DMS153 (cell line): ENCODE data around the gene PLEKHM1.

Source experiments
- DNase-seq: peaks from one replicate; lab custom pipeline; 2025; lab: John Stamatoyannopoulos, UW

PLEKHM1 gene

DNA sequence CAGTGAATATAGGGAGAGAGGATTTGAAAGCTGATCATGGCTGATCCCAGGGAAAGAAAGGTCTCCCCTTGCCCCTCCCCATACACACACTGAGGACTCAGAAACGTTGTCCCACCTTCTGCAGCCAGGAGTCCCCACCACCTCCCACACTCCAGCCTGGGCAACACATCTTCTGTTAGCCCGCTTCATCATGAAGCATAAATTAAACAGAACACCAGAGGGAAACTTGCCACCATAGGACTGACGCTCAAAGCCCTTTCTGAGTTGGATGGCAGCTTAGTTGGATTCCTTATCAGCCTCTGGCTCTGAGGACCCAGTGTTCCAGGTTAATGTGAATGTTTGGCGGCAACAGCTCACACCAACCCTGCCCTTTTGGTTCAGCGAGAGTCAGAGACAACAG, 91.7 kb downstream of the PLEKHM1 start:
- DNase-seq: no peak

- DNase-seq: no peak
These were observed 92.7 kb downstream of the PLEKHM1 start for GRCh38 chr17:45397796-45398195.

GRCh38 chr17:45396496-45397205, 93.9 kb downstream of the PLEKHM1 start:
- no peak for DNase-seq

GRCh38 chr17:45395569-45396415, 94.7 kb downstream of the PLEKHM1 start:
- no peak for DNase-seq

DNA sequence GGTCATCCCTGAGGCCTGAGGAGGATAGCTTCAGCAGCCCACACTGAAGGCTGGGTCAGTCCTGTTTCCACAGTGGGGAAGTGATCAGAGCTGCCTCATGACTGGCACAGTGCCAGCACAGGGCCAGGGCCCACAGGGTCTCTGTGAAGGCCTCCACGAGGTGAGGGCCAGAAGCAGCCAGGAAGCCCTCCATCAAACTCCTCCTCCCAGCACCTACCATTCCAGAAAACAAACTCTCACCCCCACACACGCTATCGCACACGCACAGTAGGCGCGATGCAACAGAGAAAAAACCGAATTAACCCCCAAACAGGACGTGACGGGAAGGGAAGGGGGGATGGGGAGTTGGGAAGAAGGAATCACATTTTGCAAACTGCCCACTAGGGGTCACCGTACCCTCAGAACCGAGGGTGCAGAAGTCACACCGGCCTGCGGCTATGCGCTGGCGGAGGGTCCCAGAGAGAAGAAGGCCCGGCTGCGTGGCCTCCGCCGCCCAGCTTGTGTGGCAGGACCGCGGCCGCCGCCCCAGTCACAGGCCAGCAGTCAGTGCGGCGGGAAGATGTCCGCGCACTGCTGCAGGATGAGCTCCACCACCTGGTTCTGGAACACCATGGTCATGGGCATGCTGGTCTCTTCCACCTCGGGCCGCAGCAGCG, 95.5 kb downstream of the PLEKHM1 start:
- DNase-seq: no peak

DNA sequence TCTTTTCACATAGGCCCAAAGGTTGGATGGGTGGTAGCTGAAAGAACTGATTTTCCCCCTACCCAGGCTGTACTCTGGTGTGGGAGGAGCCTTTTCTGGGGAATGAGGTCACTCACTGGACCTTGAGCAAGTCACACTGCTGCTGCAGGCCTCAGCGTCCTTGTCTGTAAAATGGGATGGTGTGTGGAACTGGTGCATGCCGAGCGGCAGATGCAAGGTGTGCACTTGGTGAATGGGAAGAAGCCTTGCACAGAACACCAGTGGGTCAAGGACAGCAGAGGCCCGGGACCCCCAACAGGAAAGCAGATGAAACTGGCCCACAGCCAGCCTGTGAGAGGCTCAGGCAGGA, 96.0 kb downstream of the PLEKHM1 start:
- no peak for DNase-seq

DNA sequence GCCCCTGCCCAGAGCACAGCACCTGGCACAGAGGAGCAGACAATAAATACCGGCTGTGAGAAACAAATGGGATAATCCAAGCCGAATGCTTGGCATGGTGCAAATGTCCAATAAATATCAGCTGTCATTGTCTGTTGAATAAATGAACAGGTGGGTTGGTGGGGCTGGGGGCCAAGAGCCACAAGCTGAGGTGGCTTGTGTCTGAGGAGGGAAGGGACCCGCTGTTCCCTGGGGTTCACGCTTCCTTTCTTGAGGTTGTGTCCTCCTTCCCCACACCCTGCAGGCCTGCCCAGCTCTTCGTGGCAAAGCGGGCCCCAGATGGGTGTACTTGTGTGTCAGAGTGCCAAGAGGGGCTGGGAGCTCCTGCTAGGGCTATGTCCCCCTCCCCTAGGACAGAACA, 96.4 kb downstream of the PLEKHM1 start:
- no peak for DNase-seq

DNA sequence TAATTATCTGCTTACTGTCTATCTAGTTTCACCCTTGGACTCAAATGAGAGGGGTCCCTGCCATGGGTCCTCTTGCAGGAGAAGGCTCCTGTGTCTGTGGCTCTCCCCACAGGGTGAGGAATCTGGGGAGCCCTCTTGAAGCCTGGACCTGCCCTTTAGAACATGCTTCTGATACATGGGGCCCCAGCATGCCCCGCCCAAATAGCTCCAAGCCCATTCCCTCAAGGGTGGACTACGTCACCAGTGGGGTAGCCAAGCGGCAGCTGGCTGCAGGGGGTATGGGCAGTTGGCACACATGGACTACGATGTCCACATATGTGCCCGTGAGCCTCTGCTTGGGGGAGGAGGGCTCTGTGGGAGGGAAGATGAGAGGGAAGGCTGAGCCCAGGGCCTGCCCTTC, 97.1 kb downstream of the PLEKHM1 start:
- DNase-seq: no peak

DNA sequence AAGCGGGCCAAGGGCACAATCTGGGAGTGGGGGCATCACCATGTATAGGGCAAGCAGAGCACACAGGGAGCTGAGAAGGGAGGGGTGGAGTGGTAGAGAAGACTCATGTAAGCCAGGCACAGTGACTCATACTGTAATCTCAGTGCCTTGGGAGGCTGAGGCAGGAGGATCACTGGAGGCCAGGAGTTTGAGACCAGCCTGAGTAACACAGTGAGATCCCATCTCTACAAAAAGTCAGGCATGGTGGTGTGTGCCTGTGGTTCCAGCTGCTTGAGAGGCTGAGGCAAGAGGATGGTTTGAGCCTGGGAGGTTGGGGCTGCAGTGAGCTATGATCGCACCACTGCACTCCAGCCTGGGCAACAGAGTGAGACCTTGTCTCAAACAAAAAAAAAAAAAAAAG, 98.6 kb downstream of the PLEKHM1 start:
- no peak for DNase-seq

- no peak for DNase-seq
These were observed 99.2 kb downstream of the PLEKHM1 start for GRCh38 chr17:45391291-45391690.

GRCh38 chr17:45389354-45389753, 101.2 kb downstream of the PLEKHM1 start:
- DNase-seq: no peak

- no peak for DNase-seq
These were observed 101.8 kb downstream of the PLEKHM1 start for GRCh38 chr17:45388604-45389325.

DNA sequence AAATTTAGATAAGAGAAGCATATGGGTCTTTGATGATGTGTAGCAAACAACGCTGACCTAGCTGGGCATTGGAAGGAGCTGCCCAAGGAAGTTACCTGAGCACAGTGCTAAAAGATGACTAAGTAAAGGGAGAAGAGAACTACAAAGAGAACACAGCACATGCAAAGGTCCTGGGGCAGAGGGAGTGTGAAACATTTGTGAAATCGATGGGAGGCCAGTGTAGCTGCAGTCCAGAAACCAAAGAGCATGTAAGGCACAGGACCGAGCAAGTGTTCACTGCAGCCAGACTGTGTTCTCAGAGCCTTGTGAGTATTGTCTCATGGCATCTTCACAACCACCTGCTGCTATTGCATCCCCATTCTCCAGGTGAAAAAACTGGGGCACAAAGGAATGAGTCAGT, 102.8 kb downstream of the PLEKHM1 start:
- no peak for DNase-seq

- no peak for DNase-seq
These were observed 104.3 kb downstream of the PLEKHM1 start for GRCh38 chr17:45386178-45386577.
